Nephron progenitor cell (in vitro differentiated cells): ENCODE results near the gene C13orf46.

Experiments used
- DNase-seq: peaks from one replicate; pipeline ENCODE4 v3.0.0; 2021
- H3K27ac Mint-ChIP-seq: 2 replicates; pipeline ENCODE4 v1.8.0; 2021; ENCODE audit warnings: mild to moderate bottlenecking, moderate library complexity, mixed read lengths
- H3K27me3 Mint-ChIP-seq: 2 replicates; pipeline ENCODE4 v1.8.0; 2021; ENCODE audit warnings: mild to moderate bottlenecking, low read depth, mixed read lengths; ENCODE audit not compliant: poor library complexity
- H3K36me3 Mint-ChIP-seq: 2 replicates; pipeline ENCODE4 v1.8.0; 2021; ENCODE audit warnings: low read depth, mixed read lengths
- H3K4me1 Mint-ChIP-seq: 2 replicates; pipeline ENCODE4 v1.8.0; 2021; ENCODE audit warnings: mixed read lengths
- H3K4me3 Mint-ChIP-seq: 2 replicates; pipeline ENCODE4 v1.8.0; 2021; ENCODE audit warnings: mild to moderate bottlenecking, moderate library complexity, mixed read lengths
- H3K9me3 Mint-ChIP-seq: 2 replicates; pipeline ENCODE4 v1.8.0; 2021; ENCODE audit warnings: mild to moderate bottlenecking, moderate library complexity, mixed read lengths
- TF ChIP-seq, protein P1 (sequence below): fragments of 200-600 bp; sonication (generic); IDR thresholded peaks from 2 replicates; pipeline ENCODE4 v1.5.0; 2021; ENCODE audit warnings: antibody characterized with exemption

The C13orf46 gene

DNA sequence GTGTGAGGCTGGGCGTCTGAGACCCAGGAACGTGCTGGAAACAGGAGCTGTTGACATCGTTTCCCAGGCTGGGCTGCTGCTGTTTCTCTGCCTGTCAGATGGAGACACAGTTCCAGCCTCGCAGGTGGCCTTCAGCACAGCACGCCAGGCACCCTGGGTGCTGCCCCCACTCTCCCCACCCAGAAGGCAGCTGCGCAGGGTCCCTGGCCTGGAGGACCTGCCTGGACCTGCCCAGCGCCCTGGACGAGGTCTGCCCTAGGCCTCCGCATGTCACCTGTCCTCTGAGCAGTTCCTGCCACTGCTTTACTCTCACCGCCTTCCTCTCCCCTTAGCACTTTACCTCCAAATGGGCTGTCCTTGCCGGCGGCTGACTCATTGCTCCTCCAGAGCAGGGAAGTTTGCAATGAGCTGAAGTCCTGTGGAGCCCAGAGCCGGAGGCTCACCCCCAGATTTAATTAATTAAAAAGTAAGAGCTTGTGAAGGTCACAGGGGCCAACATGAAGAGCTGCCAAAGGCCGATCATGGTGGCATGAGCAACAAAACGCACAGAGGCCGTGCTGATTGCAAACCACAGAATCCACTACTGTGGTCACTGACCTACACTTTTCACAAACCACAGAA is 32.2 kb downstream of the C13orf46 start:
- no peak overlapping the region for H3K4me3 Mint-ChIP-seq
- H3K9me3 Mint-ChIP-seq, result no peaks in the 10 kb centered on the region
- peaks cover 42% of the 10 kb centered on the region for H3K4me1 Mint-ChIP-seq
- TF ChIP-seq, protein P1, sequence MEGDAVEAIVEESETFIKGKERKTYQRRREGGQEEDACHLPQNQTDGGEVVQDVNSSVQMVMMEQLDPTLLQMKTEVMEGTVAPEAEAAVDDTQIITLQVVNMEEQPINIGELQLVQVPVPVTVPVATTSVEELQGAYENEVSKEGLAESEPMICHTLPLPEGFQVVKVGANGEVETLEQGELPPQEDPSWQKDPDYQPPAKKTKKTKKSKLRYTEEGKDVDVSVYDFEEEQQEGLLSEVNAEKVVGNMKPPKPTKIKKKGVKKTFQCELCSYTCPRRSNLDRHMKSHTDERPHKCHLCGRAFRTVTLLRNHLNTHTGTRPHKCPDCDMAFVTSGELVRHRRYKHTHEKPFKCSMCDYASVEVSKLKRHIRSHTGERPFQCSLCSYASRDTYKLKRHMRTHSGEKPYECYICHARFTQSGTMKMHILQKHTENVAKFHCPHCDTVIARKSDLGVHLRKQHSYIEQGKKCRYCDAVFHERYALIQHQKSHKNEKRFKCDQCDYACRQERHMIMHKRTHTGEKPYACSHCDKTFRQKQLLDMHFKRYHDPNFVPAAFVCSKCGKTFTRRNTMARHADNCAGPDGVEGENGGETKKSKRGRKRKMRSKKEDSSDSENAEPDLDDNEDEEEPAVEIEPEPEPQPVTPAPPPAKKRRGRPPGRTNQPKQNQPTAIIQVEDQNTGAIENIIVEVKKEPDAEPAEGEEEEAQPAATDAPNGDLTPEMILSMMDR, result no peak
- H3K36me3 Mint-ChIP-seq, result no peaks in the 10 kb centered on the region
- no peak for DNase-seq
- peak overlapping the region; percentile 57 for H3K27ac Mint-ChIP-seq
- H3K27me3 Mint-ChIP-seq, result peaks cover 18% of the 10 kb centered on the region

DNA sequence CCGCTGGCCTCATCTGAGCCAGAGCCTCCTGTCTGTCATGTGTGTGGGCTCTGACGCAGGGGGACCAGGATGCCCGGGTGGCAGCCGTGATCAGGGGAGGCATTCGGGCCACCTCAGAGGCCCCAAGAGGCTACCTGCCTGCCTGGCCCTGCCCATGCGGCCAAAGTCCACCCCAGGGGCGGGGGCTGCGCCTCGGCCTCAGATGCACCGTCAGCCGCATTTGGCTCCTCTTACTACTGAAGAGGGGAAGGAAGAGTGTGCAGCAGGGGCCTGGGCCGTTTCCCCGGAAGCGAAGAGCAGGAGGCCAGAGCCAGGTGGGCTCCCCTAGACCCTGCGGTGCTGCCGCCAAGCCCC is 34.0 kb downstream of the C13orf46 start:
- Mint-ChIP-seq H3K4me1 (peaks cover 49% of the 10 kb centered on the region), H3K4me3 (no peak overlapping the region), H3K36me3 (no peaks in the 10 kb centered on the region), H3K27ac (no peak overlapping the region), H3K27me3 (peaks cover 19% of the 10 kb centered on the region), H3K9me3 (no peaks in the 10 kb centered on the region)
- TF ChIP-seq, protein P1, result no peak
- no peak for DNase-seq

DNA sequence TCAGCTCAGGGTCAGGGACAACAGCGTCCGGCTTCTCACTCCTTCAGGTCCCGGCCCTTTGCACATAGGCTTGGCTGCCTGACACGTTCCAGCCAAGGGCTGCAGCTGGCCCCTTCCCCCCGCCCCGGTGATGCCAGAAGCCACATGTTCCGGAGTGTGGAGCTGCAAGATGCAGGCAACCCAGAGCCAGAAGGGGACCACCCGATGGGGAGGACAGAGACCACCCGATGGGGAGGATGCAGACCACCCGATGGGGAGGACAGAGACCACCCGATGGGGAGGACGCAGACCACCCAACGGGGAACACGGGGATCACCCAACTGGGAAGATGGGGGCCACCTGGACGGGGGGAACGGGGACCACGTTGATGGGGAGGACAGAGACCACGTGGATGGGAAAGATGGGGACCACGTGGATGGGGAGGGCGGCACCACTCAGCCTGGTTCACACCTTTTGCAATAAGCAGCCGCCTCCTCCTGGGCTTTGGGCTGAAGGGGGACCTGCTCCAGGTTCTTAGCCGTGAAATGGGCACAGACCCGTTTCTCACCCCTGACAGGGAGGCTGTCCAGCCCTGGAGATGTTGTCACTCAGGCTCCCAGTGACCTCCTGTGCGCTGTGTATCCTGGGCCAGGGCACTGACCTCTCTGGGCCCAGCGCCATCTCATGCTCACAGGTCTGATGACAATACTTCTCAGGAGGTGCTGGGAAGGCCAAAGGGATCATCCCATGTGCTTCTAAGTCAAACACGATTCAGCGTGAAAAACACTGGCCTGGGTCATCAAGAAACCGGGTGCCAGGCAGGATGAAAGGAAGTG is 34.5 kb downstream of the C13orf46 start:
- no peak for DNase-seq

DNA sequence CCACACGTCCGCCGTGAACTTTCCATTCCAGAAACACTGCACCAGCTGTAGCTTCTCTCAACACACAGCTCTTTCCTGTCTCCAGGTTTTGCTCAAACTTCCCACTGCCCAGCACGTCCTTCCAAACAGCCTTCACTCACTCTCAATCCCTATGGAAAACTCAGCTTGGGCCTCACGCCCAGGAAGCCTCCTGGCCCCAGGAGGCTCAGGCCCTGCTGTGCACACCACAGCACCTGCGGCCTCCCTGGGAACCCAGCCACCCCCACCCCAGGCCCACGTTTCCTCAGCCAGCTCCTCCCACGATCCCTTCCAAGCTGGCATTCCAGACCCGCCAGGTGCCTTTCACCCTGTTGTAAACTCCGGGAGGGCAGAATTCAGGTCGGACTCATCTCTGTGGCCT is 35.2 kb downstream of the C13orf46 start:
- peak overlapping the region; percentile 15 for H3K27ac Mint-ChIP-seq
- H3K9me3 Mint-ChIP-seq, result no peaks in the 10 kb centered on the region
- H3K4me3 Mint-ChIP-seq, result no peak overlapping the region
- H3K36me3 Mint-ChIP-seq, result no peaks in the 10 kb centered on the region
- peaks cover 59% of the 10 kb centered on the region for H3K4me1 Mint-ChIP-seq
- TF ChIP-seq, protein P1, result no peak
- no peak for DNase-seq
- H3K27me3 Mint-ChIP-seq, result peaks cover 17% of the 10 kb centered on the region

More for the DNA sequence above, 34.5 kb downstream of the C13orf46 start:
- Mint-ChIP-seq H3K27me3 (peaks cover 19% of the 10 kb centered on the region), H3K36me3 (no peaks in the 10 kb centered on the region), H3K9me3 (no peaks in the 10 kb centered on the region), H3K4me3 (no peak overlapping the region), H3K27ac (no peak overlapping the region), H3K4me1 (peaks cover 55% of the 10 kb centered on the region)
- TF ChIP-seq, protein P1, result no peak

DNA sequence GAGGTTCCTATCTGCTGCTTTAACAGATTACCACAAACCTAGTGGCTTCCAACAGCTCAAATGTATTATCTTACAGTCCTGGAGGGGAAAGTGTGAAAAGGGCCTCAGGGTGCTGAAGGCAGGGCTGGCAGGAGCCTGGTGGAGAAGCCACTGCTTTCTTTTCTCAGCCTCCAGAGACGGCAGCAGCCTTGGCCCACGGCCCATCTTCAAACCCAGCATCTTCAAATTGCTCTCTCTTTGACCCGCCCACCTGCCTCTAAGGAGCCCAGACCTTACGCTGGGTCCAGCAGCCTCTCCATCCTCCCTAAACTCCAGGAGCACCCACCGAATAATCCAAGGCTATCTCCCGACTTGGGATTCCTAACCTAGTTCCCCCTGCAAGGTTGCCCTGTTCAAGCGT is 35.6 kb downstream of the C13orf46 start:
- peaks cover 13% of the 10 kb centered on the region for H3K27me3 Mint-ChIP-seq
- peaks cover 54% of the 10 kb centered on the region for H3K4me1 Mint-ChIP-seq

More for the DNA sequence above, 35.6 kb downstream of the C13orf46 start:
- Mint-ChIP-seq H3K27ac (peak overlapping the region; percentile 15), H3K9me3 (no peaks in the 10 kb centered on the region), H3K4me3 (no peak overlapping the region), H3K36me3 (no peaks in the 10 kb centered on the region)
- no peak for DNase-seq
- TF ChIP-seq, protein P1, result no peak
